HepG2 (cell line): ENCODE results near the gene HSPA1B. TPM values are rescaled to one million over a fixed set of nuclear protein-coding genes. Genes with fewer than 3 reads are reported as not detected.

Source experiments
- ARID4A ChIP-seq: sonication (generic); formaldehyde crosslinking; IDR thresholded peaks from 2 replicates; pipeline ENCODE4 v1.5.0; 2020; ENCODE audit warnings: mild to moderate bottlenecking, missing genetic modification reagents, borderline replicate concordance
- FOXJ3 ChIP-seq: sonication (generic); formaldehyde crosslinking; IDR thresholded peaks from 2 replicates; pipeline ENCODE4 v1.4.0; 2020; ENCODE audit warnings: missing genetic modification reagents, mild to moderate bottlenecking, borderline replicate concordance
- HCFC1 ChIP-seq: fragments of 150-350 bp; IDR thresholded peaks from 2 replicates; pipeline ENCODE4 v1.6.1; 2014; ENCODE audit warnings: low read depth, low read length
- KDM5B ChIP-seq: sonication (generic); formaldehyde crosslinking; IDR thresholded peaks from 2 replicates; pipeline ENCODE4 v1.4.0; 2020; ENCODE audit warnings: missing genetic modification reagents, mild to moderate bottlenecking, borderline replicate concordance
- NR0B2 ChIP-seq: sonication (generic); formaldehyde crosslinking; IDR thresholded peaks from 2 replicates; pipeline ENCODE4 v1.4.0; 2020; ENCODE audit warnings: mild to moderate bottlenecking, missing genetic modification reagents
- NR2F6 ChIP-seq, 2 experiments: IDR thresholded peaks; 2 replicates each; pipeline ENCODE4 v1.6.1; 2016; ENCODE audit warnings: antibody characterized with exemption in 1 of 2, mild to moderate bottlenecking in 1 of 2
- ZMAT5 ChIP-seq: sonication (generic); formaldehyde crosslinking; IDR thresholded peaks from 2 replicates; pipeline ENCODE4 v1.5.0; 2020; ENCODE audit warnings: mild to moderate bottlenecking, low read depth, missing genetic modification reagents, borderline replicate concordance
- ZMYM3 ChIP-seq: sonication (generic); formaldehyde crosslinking; IDR thresholded peaks from 2 replicates; pipeline ENCODE4 v1.5.1; 2020; ENCODE audit warnings: mild to moderate bottlenecking, missing genetic modification reagents
- ZNF33B ChIP-seq: sonication (generic); formaldehyde crosslinking; IDR thresholded peaks from 2 replicates; pipeline ENCODE4 v1.5.1; 2020; ENCODE audit warnings: mild to moderate bottlenecking, missing genetic modification reagents
- ZNF570 ChIP-seq: sonication (generic); formaldehyde crosslinking; IDR thresholded peaks from 2 replicates; pipeline ENCODE4 v1.4.0; 2020; ENCODE audit warnings: mild to moderate bottlenecking, missing genetic modification reagents, borderline replicate concordance
- ZNF616 ChIP-seq: sonication (generic); formaldehyde crosslinking; IDR thresholded peaks from 2 replicates; pipeline ENCODE4 v1.5.0; 2020; ENCODE audit warnings: low read depth, mild to moderate bottlenecking, missing genetic modification reagents
- ZNF619 ChIP-seq: sonication (generic); formaldehyde crosslinking; IDR thresholded peaks from 2 replicates; pipeline ENCODE4 v1.4.0; 2020; ENCODE audit warnings: mild to moderate bottlenecking, missing genetic modification reagents
- ZNF644 ChIP-seq: IDR thresholded peaks from 2 replicates; pipeline ENCODE4 v1.6.1; 2016; ENCODE audit warnings: low read depth
- ZNF724P ChIP-seq: sonication (generic); formaldehyde crosslinking; IDR thresholded peaks from 2 replicates; pipeline ENCODE4 v1.8.0; 2022; ENCODE audit warnings: missing genetic modification reagents, borderline replicate concordance
- ZNF772 ChIP-seq: sonication (generic); formaldehyde crosslinking; IDR thresholded peaks from 2 replicates; pipeline ENCODE4 v1.5.0; 2020; ENCODE audit warnings: mild to moderate bottlenecking, missing genetic modification reagents
- polyA plus RNA-seq, 8 experiments: library from polyadenylated mRNA; depleted of rRNA in 3 of 8; stranded (reverse) in 7 of 8; unstranded in 1 of 8; fragments of >200 nt; fragmentation: Illumina TruSeq in 4 of 8; extraction: Trizol in 4 of 8; gene quantifications; 2 replicates each; pipeline versions ENCODE4 v1.2.1 to v1.2.3, GENCODE V29; 2011 to 2016; ENCODE audit warnings: low read depth in 4 of 8, missing spikeins in 1 of 8, mixed read lengths in 1 of 8; ENCODE audit not compliant: insufficient read depth in 1 of 8
- total RNA-seq, 5 experiments: library from RNA; depleted of rRNA; stranded (reverse); fragments of >200 nt; fragmentation: Illumina TruSeq; extraction: Trizol; gene quantifications; 2 replicates each; pipeline ENCODE4 v1.2.3, GENCODE V29; 2016; ENCODE audit warnings: low read depth in 1 of 5
- TF ChIP-seq, protein P1 (sequence below): IDR thresholded peaks from 2 replicates; pipeline ENCODE4 v1.6.1; 2016; ENCODE audit warnings: mild to moderate bottlenecking
- TF ChIP-seq, protein P2 (sequence below): sonication (generic); formaldehyde crosslinking; IDR thresholded peaks from 2 replicates; pipeline ENCODE4 v1.4.0; 2020; ENCODE audit warnings: missing genetic modification reagents
- TF ChIP-seq, protein P3 (sequence below): sonication (generic); formaldehyde crosslinking; IDR thresholded peaks from 2 replicates; pipeline ENCODE4 v1.8.1; 2023; ENCODE audit warnings: mild to moderate bottlenecking, missing genetic modification reagents

Gene HSPA1B
- total and polyA plus RNA-seq, 2 of the 13 experiments (the other 11 are each of a cell fraction or from before 2014, with no cell fraction given) = 26.0 to 186 TPM

GRCh38 chr6:31862344-31863235 lies 35.1 kb downstream of the HSPA1B start, which contains the start of gene NEU1 (continued):
- TF ChIP-seq, protein P1, sequence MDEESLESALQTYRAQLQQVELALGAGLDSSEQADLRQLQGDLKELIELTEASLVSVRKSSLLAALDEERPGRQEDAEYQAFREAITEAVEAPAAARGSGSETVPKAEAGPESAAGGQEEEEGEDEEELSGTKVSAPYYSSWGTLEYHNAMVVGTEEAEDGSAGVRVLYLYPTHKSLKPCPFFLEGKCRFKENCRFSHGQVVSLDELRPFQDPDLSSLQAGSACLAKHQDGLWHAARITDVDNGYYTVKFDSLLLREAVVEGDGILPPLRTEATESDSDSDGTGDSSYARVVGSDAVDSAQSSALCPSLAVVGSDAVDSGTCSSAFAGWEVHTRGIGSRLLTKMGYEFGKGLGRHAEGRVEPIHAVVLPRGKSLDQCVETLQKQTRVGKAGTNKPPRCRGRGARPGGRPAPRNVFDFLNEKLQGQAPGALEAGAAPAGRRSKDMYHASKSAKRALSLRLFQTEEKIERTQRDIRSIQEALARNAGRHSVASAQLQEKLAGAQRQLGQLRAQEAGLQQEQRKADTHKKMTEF (CRISPR knock-in tag) = peak; percentile 92
- peak; percentile 96 for TF ChIP-seq ARID4A (CRISPR knock-in tag)
- no peak; the same call in 1 of the 2 replicates for TF ChIP-seq NR0B2 (CRISPR knock-in tag)
- peak; percentile 60 for TF ChIP-seq NR2F6 (IDR thresholded peaks at IDR 0.05)
- peak; percentile 75 for TF ChIP-seq NR2F6 (CRISPR knock-in tag; IDR thresholded peaks at IDR 0.05)
- TF ChIP-seq ZNF33B (CRISPR knock-in tag) = no peak
- TF ChIP-seq ZNF616 (CRISPR knock-in tag) = no peak
- TF ChIP-seq, protein P2, sequence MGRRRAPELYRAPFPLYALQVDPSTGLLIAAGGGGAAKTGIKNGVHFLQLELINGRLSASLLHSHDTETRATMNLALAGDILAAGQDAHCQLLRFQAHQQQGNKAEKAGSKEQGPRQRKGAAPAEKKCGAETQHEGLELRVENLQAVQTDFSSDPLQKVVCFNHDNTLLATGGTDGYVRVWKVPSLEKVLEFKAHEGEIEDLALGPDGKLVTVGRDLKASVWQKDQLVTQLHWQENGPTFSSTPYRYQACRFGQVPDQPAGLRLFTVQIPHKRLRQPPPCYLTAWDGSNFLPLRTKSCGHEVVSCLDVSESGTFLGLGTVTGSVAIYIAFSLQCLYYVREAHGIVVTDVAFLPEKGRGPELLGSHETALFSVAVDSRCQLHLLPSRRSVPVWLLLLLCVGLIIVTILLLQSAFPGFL (CRISPR knock-in tag) = peak; percentile 26; the same call in 1 of the 2 replicates
- TF ChIP-seq ZNF619 (CRISPR knock-in tag) = peak; percentile 89
- TF ChIP-seq, protein P3, sequence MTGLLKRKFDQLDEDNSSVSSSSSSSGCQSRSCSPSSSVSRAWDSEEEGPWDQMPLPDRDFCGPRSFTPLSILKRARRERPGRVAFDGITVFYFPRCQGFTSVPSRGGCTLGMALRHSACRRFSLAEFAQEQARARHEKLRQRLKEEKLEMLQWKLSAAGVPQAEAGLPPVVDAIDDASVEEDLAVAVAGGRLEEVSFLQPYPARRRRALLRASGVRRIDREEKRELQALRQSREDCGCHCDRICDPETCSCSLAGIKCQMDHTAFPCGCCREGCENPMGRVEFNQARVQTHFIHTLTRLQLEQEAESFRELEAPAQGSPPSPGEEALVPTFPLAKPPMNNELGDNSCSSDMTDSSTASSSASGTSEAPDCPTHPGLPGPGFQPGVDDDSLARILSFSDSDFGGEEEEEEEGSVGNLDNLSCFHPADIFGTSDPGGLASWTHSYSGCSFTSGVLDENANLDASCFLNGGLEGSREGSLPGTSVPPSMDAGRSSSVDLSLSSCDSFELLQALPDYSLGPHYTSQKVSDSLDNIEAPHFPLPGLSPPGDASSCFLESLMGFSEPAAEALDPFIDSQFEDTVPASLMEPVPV (CRISPR knock-in tag) = no peak; the same call in 1 of the 2 replicates
- no peak for TF ChIP-seq ZNF772 (CRISPR knock-in tag)
- peak; percentile 75; the same call in 1 of the 2 replicates for TF ChIP-seq KDM5B (CRISPR knock-in tag)
- TF ChIP-seq ZMAT5 (CRISPR knock-in tag) = no peak
- 0 out of 2 replicates have a peak, but pooled peaks have one; percentile 22 for TF ChIP-seq ZNF570 (CRISPR knock-in tag)
- peak; percentile 41; the same call in 1 of the 2 replicates for TF ChIP-seq FOXJ3 (CRISPR knock-in tag)
- peak; percentile 92 for TF ChIP-seq ZNF724P (CRISPR knock-in tag)
- no peak; the same call in 1 of the 2 replicates for TF ChIP-seq ZMYM3 (CRISPR knock-in tag)
- TF ChIP-seq ZNF644 = no peak; the same call in 1 of the 2 replicates
- TF ChIP-seq HCFC1 = 0 out of 2 replicates have a peak, but pooled peaks have one; percentile 5
